RWPE2 (cell line): ENCODE measurements around the gene CCDC33.
A peak's percentile ranks its signal among the peaks of the same experiment; 100 is the strongest.

Source experiments
- ATAC-seq: fragments of 200-7000 bp; cut with Tn5 transposase; 3 replicates; pipeline ENCODE4 v1.9.1; 2021; ENCODE audit warnings: low read depth
- DNase-seq: peaks from one replicate; pipeline ENCODE4 v3.0.0-alpha.2; 2020; ENCODE audit warnings: low spot score
- H3K27ac ChIP-seq: fragments of 450-650 bp; 2 replicates; pipeline ENCODE4 v1.5.1; 2017; ENCODE audit warnings: mild to moderate bottlenecking; ENCODE audit not compliant: poor library complexity, severe bottlenecking
- H3K27me3 ChIP-seq: fragments of 250-450 bp; sonication (Bioruptor Pico); 2 replicates; pipeline ENCODE4 v1.5.1; 2021; ENCODE audit warnings: mild to moderate bottlenecking, moderate library complexity; ENCODE audit not compliant: insufficient read depth, poor library complexity, severe bottlenecking
- H3K36me3 ChIP-seq: fragments of 250-450 bp; sonication (Bioruptor Pico); 2 replicates; pipeline ENCODE4 v1.5.1; 2020; ENCODE audit warnings: low read depth, mild to moderate bottlenecking, moderate library complexity
- H3K4me1 ChIP-seq: fragments of 250-450 bp; sonication (Bioruptor Pico); 2 replicates; pipeline ENCODE4 v1.5.1; 2021; ENCODE audit warnings: mild to moderate bottlenecking, moderate library complexity; ENCODE audit not compliant: insufficient read depth, poor library complexity, severe bottlenecking
- H3K4me3 ChIP-seq: fragments of 250-450 bp; sonication (Bioruptor Pico); 2 replicates; pipeline ENCODE4 v1.5.1; 2021; ENCODE audit warnings: mild to moderate bottlenecking, moderate library complexity; ENCODE audit not compliant: severe bottlenecking
- H3K9me3 ChIP-seq: fragments of 250-450 bp; sonication (Bioruptor Pico); 2 replicates; pipeline ENCODE4 v1.5.1; 2021; ENCODE audit warnings: mild to moderate bottlenecking, moderate library complexity; ENCODE audit not compliant: severe bottlenecking
- CTCF ChIP-seq: fragments of 450-650 bp; IDR thresholded peaks from one replicate; pipeline ENCODE4 v1.5.1; 2017; ENCODE audit warnings: mild to moderate bottlenecking, moderate library complexity; ENCODE audit not compliant: poor library complexity, severe bottlenecking

CCDC33 gene

DNA sequence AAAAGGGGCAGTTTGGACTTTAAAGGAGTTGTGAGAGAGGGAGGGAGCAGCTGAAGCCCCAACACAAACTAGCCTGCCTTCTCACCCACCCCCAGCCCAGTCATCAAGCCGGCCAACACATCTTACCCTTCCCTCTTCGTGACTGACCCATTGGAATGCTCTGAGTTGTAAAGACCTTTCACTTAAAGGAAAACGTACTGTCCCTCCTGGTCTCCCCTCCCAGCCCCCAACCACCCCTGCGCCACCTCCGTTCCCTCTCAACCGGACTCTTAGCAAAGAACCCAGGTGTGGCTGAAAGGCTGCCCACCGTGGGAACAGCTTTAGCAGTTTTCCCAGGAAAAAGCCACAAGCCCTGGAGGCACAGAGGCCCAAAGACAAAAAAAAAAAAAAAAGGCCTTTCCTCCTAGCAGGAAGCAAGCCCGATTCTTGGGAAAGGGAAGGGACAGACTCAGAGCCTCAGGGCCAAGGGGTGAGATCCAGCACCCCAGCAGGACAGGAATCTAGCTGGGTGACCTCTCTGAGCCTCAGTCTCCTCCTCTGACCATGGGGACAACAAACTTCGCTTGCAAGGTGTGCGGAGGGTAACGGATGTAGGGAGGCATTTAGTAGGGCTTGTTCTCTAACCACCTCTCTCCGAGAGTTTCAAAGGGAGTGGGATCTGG lies 128.9 kb downstream of the CCDC33 start:
- H3K4me3 ChIP-seq, result no peak overlapping the region
- no peak for TF ChIP-seq CTCF

GRCh38 chr15:74365598-74366445 lies 129.7 kb downstream of the CCDC33 start:
- peak; percentile 40 for ATAC-seq
- Histone ChIP-seq H3K27me3 (peaks cover 5% of the 10 kb centered on the region), H3K4me1 (no peaks in the 10 kb centered on the region), H3K9me3 (no peaks in the 10 kb centered on the region), H3K36me3 (no peaks in the 10 kb centered on the region), H3K27ac (no peak overlapping the region), H3K4me3 (peak overlapping the region; percentile 8)
- no peak for DNase-seq
- TF ChIP-seq CTCF, result no peak

More for the DNA sequence above, 128.9 kb downstream of the CCDC33 start:
- no peak overlapping the region for H3K27ac ChIP-seq
- no peaks in the 10 kb centered on the region for H3K4me1 ChIP-seq
- ATAC-seq, result no peak
- H3K9me3 ChIP-seq, result no peaks in the 10 kb centered on the region
- no peak for DNase-seq
- H3K36me3 ChIP-seq, result no peaks in the 10 kb centered on the region
- H3K27me3 ChIP-seq, result peaks cover 5% of the 10 kb centered on the region

DNA sequence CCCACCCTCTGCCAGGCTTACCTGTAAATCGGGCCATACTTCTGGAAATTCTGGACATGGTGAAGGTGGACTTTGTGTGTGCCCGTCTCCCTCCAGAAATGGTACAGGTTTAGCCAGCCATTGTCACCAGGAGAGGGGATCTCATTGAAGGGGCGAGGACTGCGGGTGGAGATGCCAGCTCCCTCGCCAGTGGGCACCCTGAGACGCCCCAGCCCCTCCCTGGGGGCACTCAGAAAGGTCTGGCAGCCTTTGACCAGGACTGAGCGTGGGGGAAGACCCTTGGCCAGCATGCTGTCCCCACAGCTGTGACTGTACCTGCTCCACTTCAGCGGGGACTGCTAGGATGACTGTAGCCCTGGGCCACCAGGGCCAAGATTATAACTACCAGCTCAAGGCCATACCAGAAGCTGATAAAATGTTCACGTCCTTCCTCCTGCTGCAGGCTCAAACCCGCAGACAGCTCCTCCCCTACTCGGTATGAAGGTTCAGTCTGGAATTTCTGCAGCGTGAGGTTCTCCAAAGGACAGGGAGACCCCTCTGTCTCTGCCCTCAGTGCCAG lies 131.2 kb downstream of the CCDC33 start, which contains the start of gene CYP11A1:
CYP11A1 (minus strand) TSS at position 351 of the 559 bp plus-strand sequence; CDS start at position 290, 61 bp downstream.
- no peak within 1 kb of the TSS for H3K4me3 ChIP-seq
- no peaks in the 10 kb centered on the region for H3K9me3 ChIP-seq
- TF ChIP-seq CTCF, result no peak
- DNase-seq, result no peak
- H3K27ac ChIP-seq, result no peak within 1 kb of the TSS
- no peak for ATAC-seq
- H3K36me3 ChIP-seq, result no peaks in the 10 kb centered on the region
- peaks cover 5% of the 10 kb centered on the region for H3K27me3 ChIP-seq
- H3K4me1 ChIP-seq, result no peaks in the 10 kb centered on the region

DNA sequence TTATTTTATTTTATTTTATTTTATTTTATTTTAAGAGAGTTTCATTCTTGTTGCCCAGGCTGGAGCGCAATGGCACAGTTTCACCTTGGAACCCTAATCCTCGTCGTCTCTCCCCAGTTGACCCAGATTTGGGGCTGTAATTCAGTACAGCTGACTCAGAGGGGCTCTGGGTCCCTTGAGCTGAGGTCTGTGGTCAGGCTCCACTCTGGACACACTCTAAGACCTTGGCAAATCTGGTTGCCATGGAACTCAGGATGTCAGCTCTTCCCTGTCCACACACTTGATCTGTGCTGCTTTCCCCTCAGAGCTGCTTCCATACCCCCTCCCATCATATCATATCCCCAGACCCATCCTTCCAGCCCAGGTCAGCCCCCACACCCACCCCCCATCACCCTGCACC lies 132.0 kb downstream of the CCDC33 start:
- Histone ChIP-seq H3K4me1 (no peaks in the 10 kb centered on the region), H3K27me3 (peaks cover 5% of the 10 kb centered on the region), H3K36me3 (no peaks in the 10 kb centered on the region), H3K9me3 (no peaks in the 10 kb centered on the region), H3K4me3 (no peak overlapping the region), H3K27ac (no peak overlapping the region)
- DNase-seq (no peak), ATAC-seq (no peak)
- no peak for TF ChIP-seq CTCF
